H1 (cell line): Measurements from ENCODE around the gene SEL1L3. TPM values are rescaled to one million over a fixed set of nuclear protein-coding genes. Genes with fewer than 3 reads are reported as not detected.

Source experiments
- CTCF ChIA-PET: fragments of 300-600 bp; sonication (Branson Sonifier 250); formaldehyde crosslinking; loops from one replicate; lab custom pipeline; 2021; ENCODE audit not compliant: partially characterized antibody; lab: Charles Lee
- POLR2A ChIA-PET: fragments of 300-600 bp; sonication (Branson Sonifier 250); formaldehyde crosslinking; loops from one replicate; lab custom pipeline; 2021; ENCODE audit warnings: inconsistent platforms; ENCODE audit not compliant: partially characterized antibody; lab: Charles Lee
- DNase-seq, 2 experiments: peaks; one replicate each; pipeline versions ENCODE4 v3.0.0 to v3.0.0-alpha.2; 2010 to 2022; ENCODE audit warnings: low spot score in 2 of 2, low read depth in 1 of 2, mixed read lengths in 1 of 2
- FAIRE-seq: peaks from 2 replicates; lab custom pipeline; 2011; peaks lifted over from hg19 to GRCh38; lab: Jason Lieb, UNC
- H2AFZ ChIP-seq: 2 replicates; pipeline ENCODE4 v1.8.1; 2012; ENCODE audit warnings: low read length, inconsistent platforms
- H2AK5ac ChIP-seq: 2 replicates; pipeline ENCODE4 v1.6.1; 2013; ENCODE audit warnings: low read depth, low read length
- H2BK120ac ChIP-seq: replicated peaks from 2 replicates; pipeline ENCODE3; 2013; ENCODE audit warnings: low read depth, low read length, inconsistent platforms
- H2BK12ac ChIP-seq: 2 replicates; pipeline ENCODE4 v1.6.1; 2013; ENCODE audit warnings: low read depth, low read length
- H2BK15ac ChIP-seq: 2 replicates; pipeline ENCODE4 v1.6.1; 2013; ENCODE audit warnings: low read length
- H2BK20ac ChIP-seq: 2 replicates; pipeline ENCODE4 v1.6.1; 2013; ENCODE audit warnings: low read length
- H2BK5ac ChIP-seq: 2 replicates; pipeline ENCODE4 v1.6.1; 2013; ENCODE audit warnings: low read depth, low read length
- H3K14ac ChIP-seq: 2 replicates; pipeline ENCODE4 v1.6.1; 2013; ENCODE audit warnings: inconsistent platforms; ENCODE audit not compliant: insufficient read length
- H3K18ac ChIP-seq: 2 replicates; pipeline ENCODE4 v1.6.1; 2013; ENCODE audit warnings: low read length; ENCODE audit errors: extremely low read depth
- H3K23ac ChIP-seq: 2 replicates; pipeline ENCODE4 v1.6.1; 2013; ENCODE audit warnings: inconsistent platforms; ENCODE audit not compliant: insufficient read length
- H3K23me2 ChIP-seq: 2 replicates; pipeline ENCODE4 v1.6.1; 2013; ENCODE audit warnings: low read depth, low read length
- H3K27ac ChIP-seq: 2 replicates; pipeline ENCODE4 v1.6.1; 2011; ENCODE audit warnings: low read depth, low read length, inconsistent platforms
- H3K27me3 ChIP-seq, 4 experiments: replicated peaks in 1 of 4; 1 replicate in 1 of 4; 2 replicates in 3 of 4; pipeline versions ENCODE4 v1.6.1 to v1.8.1; 2011 to 2013; ENCODE audit warnings: low read length in 3 of 4, mild to moderate bottlenecking in 3 of 4, inconsistent platforms in 2 of 4, mixed read lengths in 2 of 4, moderate library complexity in 1 of 4; ENCODE audit not compliant: control insufficient read depth in 3 of 4, insufficient read depth in 3 of 4; ENCODE audit errors: extremely low read depth in 1 of 4
- H3K36me3 ChIP-seq, 4 experiments: 2 replicates each; pipeline versions ENCODE4 v1.6.1 to v1.8.1; 2011 to 2013; ENCODE audit warnings: mild to moderate bottlenecking in 4 of 4, low read length in 3 of 4, moderate library complexity in 2 of 4, control low read depth in 1 of 4, inconsistent platforms in 1 of 4; ENCODE audit not compliant: insufficient read depth in 4 of 4, control insufficient read depth in 2 of 4
- H3K4ac ChIP-seq: replicated peaks from 2 replicates; pipeline ENCODE3; 2013; ENCODE audit warnings: low read length, low read depth, mixed read lengths, inconsistent platforms; ENCODE audit not compliant: insufficient read length
- H3K4me1 ChIP-seq, 4 experiments: replicated peaks in 1 of 4; 1 replicate in 1 of 4; 2 replicates in 3 of 4; pipeline versions ENCODE4 v1.6.1 to v1.8.1; 2011 to 2013; ENCODE audit warnings: low read length in 3 of 4, inconsistent platforms in 2 of 4, mixed read lengths in 1 of 4; ENCODE audit not compliant: insufficient read depth in 4 of 4, control insufficient read depth in 3 of 4
- H3K4me2 ChIP-seq, 2 experiments: 2 replicates each; pipeline versions ENCODE4 v1.6.1 to v1.8.1; 2011 to 2013; ENCODE audit warnings: low read depth in 2 of 2, low read length in 2 of 2, control low read depth in 1 of 2, inconsistent platforms in 1 of 2, mild to moderate bottlenecking in 1 of 2; ENCODE audit not compliant: insufficient read depth in 1 of 2
- H3K4me3 ChIP-seq, 4 experiments: fragments of 200-600, 300-600 bp in 1 of 4; sonication (generic), shearing (Covaris generic), sonication (Bioruptor Twin) in 1 of 4; 2 replicates each; pipeline versions ENCODE4 v1.5.1 to v1.8.1; 2011 to 2016; ENCODE audit warnings: low read length in 4 of 4, low read depth in 3 of 4, control low read depth in 2 of 4, inconsistent platforms in 2 of 4, mild to moderate bottlenecking in 2 of 4, mixed read lengths in 1 of 4, moderate library complexity in 1 of 4; ENCODE audit not compliant: insufficient read depth in 2 of 4; ENCODE audit errors: extremely low read depth in 1 of 4
- H3K56ac ChIP-seq: replicated peaks from 2 replicates; pipeline ENCODE3; 2013; ENCODE audit warnings: low read depth, mild to moderate bottlenecking, mixed read lengths, low read length, inconsistent platforms; ENCODE audit not compliant: insufficient read length
- H3K79me1 ChIP-seq: 2 replicates; pipeline ENCODE4 v1.6.1; 2013; ENCODE audit warnings: low read depth, low read length, control low read depth
- H3K79me2 ChIP-seq, 2 experiments: 2 replicates each; pipeline versions ENCODE4 v1.6.1 to v1.8.1; 2012 to 2013; ENCODE audit warnings: low read length in 2 of 2, mild to moderate bottlenecking in 2 of 2, inconsistent platforms in 1 of 2; ENCODE audit not compliant: insufficient read depth in 2 of 2, control insufficient read depth in 1 of 2
- H3K9ac ChIP-seq, 4 experiments: replicated peaks in 1 of 4; 1 replicate in 1 of 4; 2 replicates in 3 of 4; pipeline versions ENCODE4 v1.6.1 to v1.8.1; 2011 to 2013; ENCODE audit warnings: low read depth in 3 of 4, low read length in 3 of 4, control low read depth in 2 of 4, mild to moderate bottlenecking in 2 of 4, moderate library complexity in 2 of 4, inconsistent platforms in 1 of 4; ENCODE audit errors: extremely low read depth in 1 of 4
- H3K9me3 ChIP-seq, 2 experiments: 2 replicates each; pipeline versions ENCODE4 v1.6.1 to v1.8.1; 2012 to 2013; ENCODE audit warnings: mild to moderate bottlenecking in 2 of 2, moderate library complexity in 2 of 2, control low read depth in 1 of 2, inconsistent platforms in 1 of 2, low read depth in 1 of 2, low read length in 1 of 2, mixed read lengths in 1 of 2; ENCODE audit not compliant: insufficient read depth in 2 of 2
- H4K20me1 ChIP-seq, 2 experiments: replicated peaks in 1 of 2; 2 replicates each; pipeline versions ENCODE3 to v1.8.1; 2011 to 2013; ENCODE audit warnings: inconsistent platforms in 2 of 2, low read length in 2 of 2, mild to moderate bottlenecking in 1 of 2; ENCODE audit not compliant: insufficient read depth in 2 of 2, control insufficient read depth in 1 of 2
- H4K5ac ChIP-seq: 2 replicates; pipeline ENCODE4 v1.6.1; 2013; ENCODE audit warnings: low read length, low read depth, mixed read lengths, inconsistent platforms; ENCODE audit not compliant: insufficient read length
- H4K8ac ChIP-seq: 2 replicates; pipeline ENCODE4 v1.8.0; 2013; ENCODE audit warnings: mild to moderate bottlenecking, moderate library complexity, low read length, inconsistent platforms; ENCODE audit not compliant: insufficient read depth; ENCODE audit errors: extremely low read depth
- H4K91ac ChIP-seq: replicated peaks from 2 replicates; pipeline ENCODE3; 2013; ENCODE audit warnings: low read length, mixed read lengths, inconsistent platforms; ENCODE audit not compliant: insufficient read length
- CBX8 ChIP-seq: fragments of 300-800, 300-1000 bp; sonication (generic); IDR thresholded peaks from 2 replicates; pipeline ENCODE4 v1.7.1; 2016; ENCODE audit warnings: low read depth, low read length, borderline replicate concordance
- EGR1 ChIP-seq: IDR thresholded peaks from 2 replicates; pipeline ENCODE4 v1.6.1; 2011; ENCODE audit warnings: low read depth, low read length, borderline replicate concordance
- KDM5A ChIP-seq: fragments of 200-600 bp; IDR thresholded peaks from 2 replicates; pipeline ENCODE4 v1.7.1; 2012; ENCODE audit warnings: mild to moderate bottlenecking, low read length, inconsistent platforms, mixed read lengths
- RBBP5 ChIP-seq: IDR thresholded peaks from 2 replicates; pipeline ENCODE4 v1.7.1; 2012; ENCODE audit warnings: low read depth, mild to moderate bottlenecking, inconsistent platforms, low read length, moderate library complexity, borderline replicate concordance
- SIRT6 ChIP-seq: IDR thresholded peaks from one replicate; pipeline ENCODE4 v1.7.1; 2012; ENCODE audit warnings: low read length, inconsistent platforms
- SP1 ChIP-seq: IDR thresholded peaks from 2 replicates; pipeline ENCODE4 v1.6.1; 2011; ENCODE audit warnings: low read depth, low read length
- SUZ12 ChIP-seq: fragments of 200-600 bp; sonication (generic); IDR thresholded peaks from 2 replicates; pipeline ENCODE4 v1.6.1; 2012; ENCODE audit warnings: mild to moderate bottlenecking, inconsistent platforms, low read length, moderate library complexity, mixed read lengths
- TAF1 ChIP-seq: IDR thresholded peaks from 2 replicates; pipeline ENCODE4 v1.6.1; 2011; ENCODE audit warnings: mild to moderate bottlenecking, low read depth, low read length
- WGBS, 2 experiments: shearing (Covaris generic) in 1 of 2; methylation state at CpG; one replicate each; pipeline versions ENCODE4 v1.1.6 to v1.1.7; 2013 to 2015; ENCODE audit warnings: low lambda C conversion rate in 2 of 2, mixed read lengths in 2 of 2, inconsistent platforms in 1 of 2, low coverage in 1 of 2, missing lambda C conversion rate in 1 of 2; ENCODE audit not compliant: insufficient replicate concordance in 2 of 2, insufficient coverage in 1 of 2, insufficient read length in 1 of 2; ENCODE audit errors: extremely low coverage in 1 of 2, missing lambda C conversion rate in 1 of 2; 5-methylcytosine and 5-hydroxymethylcytosine counted together
- long read RNA-seq, 2 experiments: library from RNA in 1 of 2; library from capped mRNA in 1 of 2; stranded (forward); transcript quantifications; one replicate each; pipeline ENCODE4 v2.0.0, GENCODE V29; 2021; ENCODE audit warnings: inconsistent platforms in 1 of 2
- polyA minus RNA-seq, 3 experiments: library from RNA; depleted of rRNA, polyadenylated mRNA; stranded (reverse); fragments of >200 nt; gene quantifications; 1 replicate in 2 of 3; 2 replicates in 1 of 3; pipeline ENCODE4 v1.2.3, GENCODE V29; 2011
- polyA plus RNA-seq, 7 experiments: library from polyadenylated mRNA; depleted of rRNA in 3 of 7; stranded (reverse) in 5 of 7; unstranded in 2 of 7; fragments of >200 nt in 5 of 7; fragments of 200-250 nt in 2 of 7; gene quantifications; 1 replicate in 5 of 7; 2 replicates in 1 of 7; 4 replicates in 1 of 7; pipeline versions ENCODE4 v1.2.1 to v1.2.3, GENCODE V29; 2011 to 2013; ENCODE audit warnings: missing spikeins in 2 of 7, mixed read lengths in 2 of 7
- total RNA-seq: library from RNA; stranded (reverse); fragmentation: NEBNext Ultra II Directional; extraction: Animal tissue kit (Norgen Biotek cat#: 25700); gene quantifications from 2 replicates; pipeline ENCODE4 v1.2.1, GENCODE V29; 2021

SEL1L3 gene
- total RNA-seq (51.0 and 54.0 TPM in 2 replicates), polyA plus RNA-seq (2011; rRNA removed) (16.0 and 18.2 TPM in 2 replicates), polyA minus RNA-seq (2011; rRNA and poly(A)+ RNA removed) (87.9 and 134 TPM in 2 replicates)
- polyA plus RNA-seq (2011; cell fraction: cytosol; rRNA removed) = 22.2 TPM
- polyA plus RNA-seq (2011; cell fraction: nucleus; rRNA removed) = 28.7 TPM
- 39.3 to 45.2 TPM (median 42.7 TPM) in 4 replicates for polyA plus RNA-seq (2012, experiment 1 of 2)
- polyA plus RNA-seq (2012, experiment 2 of 2) = 6.8 TPM
- 88.0 TPM for polyA plus RNA-seq (2013, experiment 1 of 2)
- 91.6 TPM for polyA plus RNA-seq (2013, experiment 2 of 2)
- polyA minus RNA-seq (2011; cell fraction: cytosol; rRNA and poly(A)+ RNA removed) = 27.7 TPM
- polyA minus RNA-seq (2011; cell fraction: nucleus; rRNA and poly(A)+ RNA removed) = 60.5 TPM
- long read RNA-seq, experiment 1, full-length matches to known transcripts = 14 of 38 reads
- long read RNA-seq, experiment 1, partial matches to known transcripts = 15 of 38 reads
- long read RNA-seq, experiment 1, other reads (novel, unspliced or antisense) = 9 of 38 reads
- long read RNA-seq, experiment 2, partial matches to known transcripts = 3 of 4 reads
- long read RNA-seq, experiment 2, other reads (novel, unspliced or antisense) = 1 of 4 reads

DNA sequence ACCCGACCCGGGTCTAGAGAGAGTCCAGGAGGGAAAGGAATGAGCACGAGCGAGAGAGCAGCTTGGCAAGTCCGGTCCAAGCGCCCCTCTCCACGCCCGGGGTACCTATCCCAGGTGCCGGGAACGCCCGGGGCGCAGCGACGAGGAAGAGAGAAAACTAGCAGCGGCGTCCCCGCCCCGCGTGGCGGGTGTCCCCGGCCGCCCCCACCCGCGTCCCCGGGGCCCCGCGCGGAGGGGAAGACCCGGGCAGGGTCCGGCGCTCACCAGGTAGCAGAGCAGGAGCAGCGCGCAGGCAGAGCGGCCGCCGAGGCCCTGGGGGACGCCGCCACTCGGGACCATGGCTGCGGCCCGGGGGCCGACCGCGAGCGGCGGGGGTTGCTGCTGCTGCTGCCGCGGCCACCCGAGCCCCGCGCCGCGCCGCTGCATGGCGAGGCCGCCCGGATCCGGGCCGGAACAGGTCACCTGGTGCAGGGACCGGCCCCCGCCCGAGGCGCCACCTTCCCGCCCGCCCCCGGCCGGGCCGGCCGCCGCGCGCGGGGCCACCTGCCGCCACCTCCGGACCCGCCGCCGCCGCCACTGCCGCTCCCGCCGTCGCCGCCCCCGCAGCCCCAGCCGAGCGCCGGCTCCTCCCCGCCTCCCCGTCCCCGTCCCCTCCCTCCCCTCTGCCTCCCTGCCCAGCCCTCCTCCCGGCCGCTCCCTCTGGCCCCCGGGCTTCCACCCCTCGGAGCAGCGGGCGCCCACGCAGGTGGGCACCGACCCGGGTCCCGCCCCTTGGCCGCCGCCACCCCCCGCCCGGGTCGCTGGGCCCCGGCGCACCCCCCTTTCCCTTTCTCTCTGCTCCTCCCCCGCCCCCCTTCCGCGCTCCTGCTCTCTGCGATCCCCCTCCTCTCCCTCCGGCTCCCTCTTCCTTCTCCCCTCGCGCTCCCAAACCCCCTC lies at the start of gene SEL1L3:
TSS of gene SEL1L3 (minus strand) at position 578 of the 936 bp plus-strand sequence. CDS start at position 426, 152 bp downstream.
- no peak for FAIRE-seq
- TF ChIP-seq SUZ12 (peak; percentile 36; the same call in 1 of the 2 replicates), SIRT6 (no peak), EGR1 (peak; percentile 21; the same call in 1 of the 2 replicates), SP1 (no peak), RBBP5 (peak; percentile 29; the same call in 1 of the 2 replicates), TAF1 (peak; percentile 23; the same call in 1 of the 2 replicates), CBX8 (no peak), KDM5A (no peak)

More for the DNA sequence above, at the start of gene SEL1L3:
- Histone ChIP-seq H2BK120ac (peak within 1 kb of the TSS; percentile 51), H3K9me3 (no peaks in the 10 kb centered on the region), H4K91ac (peak within 1 kb of the TSS; percentile 79), H3K23ac (no peak within 1 kb of the TSS), H2BK12ac (no peak within 1 kb of the TSS), H3K56ac (peak within 1 kb of the TSS; percentile 60), H2BK5ac (peak within 1 kb of the TSS; percentile 66), H3K9ac (peak within 1 kb of the TSS; percentile 38 to 89 (median 72)), H3K4me1 (peaks cover 3 to 13% (median 9%) of the 10 kb centered on the region in 4 experiments; a peak in 5 of 7 replicates), H3K4me3 (peak within 1 kb of the TSS; percentile 46 to 78 (median 73)), H3K27ac (peak within 1 kb of the TSS; percentile 50; the same call in 1 of the 2 replicates), H3K36me3 (no peaks in the 10 kb centered on the region), H3K79me2 (peaks cover 0 to 39% of the 10 kb centered on the region in 2 experiments; a peak in 2 of 4 replicates), H4K8ac (peak within 1 kb of the TSS; percentile 84), H3K23me2 (peaks cover 6% of the 10 kb centered on the region; the same call in 1 of the 2 replicates), H3K4ac (no peak within 1 kb of the TSS), H4K20me1 (peaks cover 0 to 2% of the 10 kb centered on the region in 2 experiments), H2AK5ac (no peak within 1 kb of the TSS), H4K5ac (peak within 1 kb of the TSS; percentile 59), H2BK20ac (no peak within 1 kb of the TSS), H2AFZ (no peak within 1 kb of the TSS; the same call in 1 of the 2 replicates), H3K27me3 (peaks cover 0 to 10% (median 0%) of the 10 kb centered on the region in 4 experiments; a peak in 2 of 7 replicates), H2BK15ac (no peak within 1 kb of the TSS), H3K14ac (no peak within 1 kb of the TSS), H3K18ac (peak within 1 kb of the TSS; percentile 92), H3K79me1 (0 out of 2 replicates have a peak, but pooled peaks cover 1% of the 10 kb centered on the region), H3K4me2 (peak within 1 kb of the TSS; percentile 74 to 82)
- DNase-seq = peak; percentile 23 to 74
- whole genome bisulfite sequencing, 2 experiments = 0% methylated on average over 3 of the region's 115 CpGs; no CpG with 5 or more reads in 1 of the 2 experiments
- POLR2A ChIA-PET = interaction anchor here (0.6 to 1.3 kb wide), 8 partner anchors 8 to 179 kb away, joined by 3 to 6 read pairs (median 3); partner anchors contain the start of gene SMIM20
- CTCF ChIA-PET = interaction anchor here (0.7 to 3.0 kb wide), 6 partner anchors 8 to 207 kb away, joined by 3 to 13 read pairs (median 4); partner anchors contain the start of gene SMIM20
